LNCaP clone FGC (cell line): ENCODE measurements around the gene OSCP1.

Source experiments
- DNase-seq: peaks from one replicate; pipeline ENCODE4 v3.0.0-alpha.2; 2011; ENCODE audit warnings: low read depth
- H3K4me3 ChIP-seq: 2 replicates; pipeline ENCODE4 v1.5.1; 2011; ENCODE audit warnings: mild to moderate bottlenecking, low read depth, low read length, control low read depth
- CTCF ChIP-seq: IDR thresholded peaks from 2 replicates; pipeline ENCODE4 v1.5.1; 2012; ENCODE audit warnings: mild to moderate bottlenecking; ENCODE audit not compliant: control insufficient read depth, insufficient read depth; ENCODE audit errors: extremely low read depth

OSCP1 gene

GRCh38 chr1:36486439-36487335 is 36.4 kb upstream of the OSCP1 start:
- TF ChIP-seq CTCF: no peak
- peak; percentile 30 for DNase-seq
- H3K4me3 ChIP-seq: no peak overlapping the region

- no peak for DNase-seq
- H3K4me3 ChIP-seq: no peak overlapping the region
- no peak for TF ChIP-seq CTCF
Measured at GRCh38 chr1:36486093-36486438, 35.8 kb upstream of the OSCP1 start.

- no peak for DNase-seq
- no peak overlapping the region for H3K4me3 ChIP-seq
- TF ChIP-seq CTCF: no peak
Measured at GRCh38 chr1:36484099-36484498, 33.8 kb upstream of the OSCP1 start.

- DNase-seq: no peak
- no peak within 1 kb of the TSS for H3K4me3 ChIP-seq
- no peak for TF ChIP-seq CTCF
Measured at GRCh38 chr1:36482724-36483388, 32.6 kb upstream of the OSCP1 start, which contains the start of gene CSF3R. Gene CSF3R (minus strand): TSS chr1:36482913. CDS start chr1:36479496, 3,417 bp downstream.

GRCh38 chr1:36481771-36482723 is 31.8 kb upstream of the OSCP1 start:
- no peak for TF ChIP-seq CTCF
- no peak overlapping the region for H3K4me3 ChIP-seq
- DNase-seq: no peak

GRCh38 chr1:36481091-36481490 is 30.8 kb upstream of the OSCP1 start:
- no peak for DNase-seq
- no peak overlapping the region for H3K4me3 ChIP-seq
- TF ChIP-seq CTCF: no peak
